Osteoblast (primary cell): ENCODE measurements around the gene ZFHX3. TPM values are rescaled to one million over a fixed set of nuclear protein-coding genes. Genes with fewer than 3 reads are reported as not detected.

Experiments used
- DNase-seq: peaks from one replicate; pipeline ENCODE4 v3.0.0; 2011; ENCODE audit warnings: low spot score, mixed read lengths; ENCODE audit not compliant: insufficient read length; ENCODE audit errors: missing footprints
- H2AFZ ChIP-seq: 2 replicates; pipeline ENCODE4 v1.6.0; 2011; ENCODE audit warnings: mild to moderate bottlenecking, low read length
- H3K27ac ChIP-seq: 2 replicates; pipeline ENCODE4 v1.5.1; 2011; ENCODE audit warnings: mild to moderate bottlenecking, low read depth, low read length, moderate library complexity
- H3K27me3 ChIP-seq: 2 replicates; pipeline ENCODE4 v1.6.0; 2012; ENCODE audit warnings: mild to moderate bottlenecking, control low read depth, inconsistent platforms, low read length, moderate library complexity; ENCODE audit not compliant: insufficient read depth
- H3K36me3 ChIP-seq: 2 replicates; pipeline ENCODE4 v1.5.1; 2011; ENCODE audit warnings: mild to moderate bottlenecking, low read length, control low read depth, moderate library complexity; ENCODE audit not compliant: insufficient read depth
- H3K4me1 ChIP-seq: 2 replicates; pipeline ENCODE4 v1.5.1; 2011; ENCODE audit warnings: mild to moderate bottlenecking, low read length, control low read depth, moderate library complexity; ENCODE audit not compliant: insufficient read depth
- H3K4me2 ChIP-seq: 2 replicates; pipeline ENCODE4 v1.6.0; 2011; ENCODE audit warnings: mild to moderate bottlenecking, low read length; ENCODE audit not compliant: insufficient read depth
- H3K4me3 ChIP-seq: fragments of 200-600 bp; sonication (generic); 3 replicates; pipeline ENCODE4 v1.5.1; 2012; ENCODE audit warnings: mild to moderate bottlenecking, low read length, inconsistent platforms; ENCODE audit not compliant: insufficient read depth
- H3K79me2 ChIP-seq: 2 replicates; pipeline ENCODE4 v1.6.0; 2012; ENCODE audit warnings: mild to moderate bottlenecking, low read length, control low read depth, inconsistent platforms; ENCODE audit not compliant: insufficient read depth
- H3K9me3 ChIP-seq: 2 replicates; pipeline ENCODE4 v1.5.1; 2011; ENCODE audit warnings: low read depth, low read length, control low read depth
- H4K20me1 ChIP-seq: 2 replicates; pipeline ENCODE4 v1.6.0; 2012; ENCODE audit warnings: mild to moderate bottlenecking, low read length, control low read depth; ENCODE audit not compliant: insufficient read depth
- CTCF ChIP-seq: IDR thresholded peaks from 2 replicates; pipeline ENCODE4 v1.5.1; 2011; ENCODE audit warnings: mild to moderate bottlenecking, low read depth, low read length, moderate library complexity; ENCODE audit errors: extremely low read depth
- total RNA-seq: library from RNA; depleted of rRNA; stranded (reverse); fragments of >200 nt; gene quantifications from 2 replicates; pipeline ENCODE4 v1.2.3, GENCODE V29; 2012

Gene ZFHX3
- total RNA-seq, 1 donor, result 14.5 TPM

GRCh38 chr16:72886346-72886974 lies 161.5 kb downstream of the ZFHX3 start:
- no peak for TF ChIP-seq CTCF
- peaks cover 35% of the 10 kb centered on the region for H3K79me2 ChIP-seq
- no peak for DNase-seq
- H3K4me1 ChIP-seq, result peaks cover 19% of the 10 kb centered on the region
- no peak overlapping the region for H3K4me2 ChIP-seq
- H3K27me3 ChIP-seq, result no peaks in the 10 kb centered on the region
- no peak overlapping the region for H3K27ac ChIP-seq
- H2AFZ ChIP-seq, result no peak overlapping the region
- peaks cover 33% of the 10 kb centered on the region for H3K36me3 ChIP-seq
- H3K4me3 ChIP-seq, result no peak overlapping the region
- no peaks in the 10 kb centered on the region for H4K20me1 ChIP-seq
- H3K9me3 ChIP-seq, result no peaks in the 10 kb centered on the region

GRCh38 chr16:72884573-72884972 lies 163.4 kb downstream of the ZFHX3 start:
- peak overlapping the region; percentile 58 for H3K27ac ChIP-seq
- H2AFZ ChIP-seq, result no peak overlapping the region
- H3K4me3 ChIP-seq, result no peak overlapping the region
- DNase-seq, result no peak
- H3K79me2 ChIP-seq, result peaks cover 38% of the 10 kb centered on the region
- peak overlapping the region; percentile 45 for H3K4me2 ChIP-seq
- no peaks in the 10 kb centered on the region for H3K27me3 ChIP-seq
- no peak for TF ChIP-seq CTCF
- H4K20me1 ChIP-seq, result no peaks in the 10 kb centered on the region
- H3K36me3 ChIP-seq, result peaks cover 33% of the 10 kb centered on the region
- peaks cover 19% of the 10 kb centered on the region for H3K4me1 ChIP-seq
- no peaks in the 10 kb centered on the region for H3K9me3 ChIP-seq

- H3K4me3 ChIP-seq, result no peak overlapping the region
- H3K9me3 ChIP-seq, result no peaks in the 10 kb centered on the region
- no peak for DNase-seq
- no peaks in the 10 kb centered on the region for H4K20me1 ChIP-seq
- H3K79me2 ChIP-seq, result peaks cover 38% of the 10 kb centered on the region
- H3K4me1 ChIP-seq, result peaks cover 19% of the 10 kb centered on the region
- H3K36me3 ChIP-seq, result peaks cover 30% of the 10 kb centered on the region
- H3K27ac ChIP-seq, result peak overlapping the region; percentile 58
- H3K27me3 ChIP-seq, result no peaks in the 10 kb centered on the region
- peak overlapping the region; percentile 45 for H3K4me2 ChIP-seq
- TF ChIP-seq CTCF, result no peak
- no peak overlapping the region for H2AFZ ChIP-seq
Measured at GRCh38 chr16:72884037-72884436, 163.9 kb downstream of the ZFHX3 start.

- H3K79me2 ChIP-seq, result peaks cover 43% of the 10 kb centered on the region
- H4K20me1 ChIP-seq, result no peaks in the 10 kb centered on the region
- peaks cover 56% of the 10 kb centered on the region for H3K4me1 ChIP-seq
Measured at GRCh38 chr16:72879846-72880245, 168.1 kb downstream of the ZFHX3 start.

More at GRCh38 chr16:72879846-72880245, 168.1 kb downstream of the ZFHX3 start:
- no peaks in the 10 kb centered on the region for H3K36me3 ChIP-seq
- no peak for DNase-seq
- H3K27ac ChIP-seq, result no peak overlapping the region
- H3K4me3 ChIP-seq, result no peak overlapping the region
- TF ChIP-seq CTCF, result no peak
- H3K4me2 ChIP-seq, result no peak overlapping the region
- H3K9me3 ChIP-seq, result no peaks in the 10 kb centered on the region
- no peak overlapping the region for H2AFZ ChIP-seq
- no peaks in the 10 kb centered on the region for H3K27me3 ChIP-seq
